GM21529 (cell line): ENCODE results near the gene ZNF575.
A peak's percentile ranks its signal among the peaks of the same experiment; 100 is the strongest.
"Not testable (repeated sequence)": the region's sequence is repeated elsewhere in the genome, so short reads cannot be mapped to it uniquely, and the experiment has no call there.

Source experiments
- ATAC-seq: cut with Tn5 transposase; IDR thresholded peaks from one replicate; pipeline ENCODE4 v1.9.1; 2021; ENCODE audit not compliant: unreplicated experiment

The ZNF575 gene

GRCh38 chr19:43510713-43511112 lies 22.3 kb upstream of the ZNF575 start:
- no peak for ATAC-seq

GRCh38 chr19:43511324-43511723 lies 21.7 kb upstream of the ZNF575 start:
- no peak for ATAC-seq

GRCh38 chr19:43512399-43512798 lies 20.6 kb upstream of the ZNF575 start:
- not testable (repeated sequence) for ATAC-seq

DNA sequence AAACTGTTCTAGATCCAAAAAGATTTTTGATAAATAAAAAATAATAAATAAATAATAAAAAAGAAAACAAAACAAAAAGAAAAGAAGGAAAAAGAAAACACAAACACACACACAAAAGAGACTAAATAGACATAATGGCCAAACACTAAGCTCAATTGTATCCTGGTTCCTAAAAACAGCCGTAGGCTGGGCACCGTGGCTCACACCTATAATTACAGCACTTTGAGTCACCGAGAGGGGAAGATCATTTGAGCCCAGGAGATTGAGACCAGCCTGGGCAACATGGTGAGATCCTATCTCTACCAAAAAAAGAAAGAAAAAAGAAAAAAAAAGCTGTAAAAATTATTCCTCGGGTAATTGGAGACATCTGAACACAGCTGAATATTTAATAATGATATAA lies 14.9 kb upstream of the ZNF575 start:
- no peak for ATAC-seq

GRCh38 chr19:43519436-43520088 lies 13.4 kb upstream of the ZNF575 start:
- no peak for ATAC-seq

GRCh38 chr19:43522929-43523328 lies 10.1 kb upstream of the ZNF575 start:
- no peak for ATAC-seq

- not testable (repeated sequence) for ATAC-seq
These were observed 9.3 kb upstream of the ZNF575 start for GRCh38 chr19:43523696-43524095.

GRCh38 chr19:43524922-43525835 lies 7.8 kb upstream of the ZNF575 start:
- no peak for ATAC-seq

DNA sequence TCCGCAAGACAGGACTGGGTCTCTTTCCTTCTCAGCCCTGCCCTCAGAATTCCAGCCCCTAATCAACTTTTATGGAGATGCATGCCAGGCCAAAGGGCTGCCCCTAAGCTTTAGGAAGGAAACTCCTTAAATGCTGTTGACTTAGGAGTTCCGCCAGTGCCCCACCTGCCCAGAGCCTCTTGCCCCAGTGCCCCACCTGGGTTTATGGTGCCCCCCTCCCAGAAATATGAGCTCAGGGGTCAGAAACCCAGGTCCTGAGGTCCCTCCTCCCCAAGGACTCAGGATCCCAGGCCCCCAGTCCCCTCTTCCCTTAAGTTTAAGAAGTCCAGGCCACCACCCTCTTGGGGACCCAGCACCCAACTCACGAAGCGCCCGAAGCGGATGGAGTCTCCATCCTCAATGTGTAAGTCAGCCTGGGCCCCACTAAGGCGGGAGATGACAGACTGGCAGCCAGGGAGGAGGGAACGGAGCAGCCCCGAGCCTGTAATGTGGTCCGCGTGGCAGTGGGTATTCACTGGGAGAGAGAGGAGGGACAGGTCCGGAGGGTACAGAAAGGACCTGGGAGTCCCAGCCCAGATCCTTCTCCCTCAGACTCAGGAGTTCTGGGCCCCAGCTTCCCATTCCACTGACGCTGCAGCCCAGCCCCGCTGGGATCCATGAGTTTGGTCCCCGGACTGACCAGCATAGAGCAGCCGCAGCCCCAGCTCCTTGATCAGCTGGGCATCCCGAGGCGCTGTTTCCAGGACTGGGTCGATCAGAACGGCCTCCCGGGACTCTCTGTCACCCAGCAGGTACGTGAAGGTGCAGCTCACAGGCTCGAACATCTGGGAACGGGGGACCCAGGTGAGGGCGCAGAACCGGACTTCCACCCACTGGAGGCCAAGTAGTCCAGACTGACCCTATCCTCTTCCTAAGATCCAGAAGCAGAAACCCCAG lies 6.9 kb upstream of the ZNF575 start:
- ATAC-seq: no peak

GRCh38 chr19:43526884-43527859 lies 5.8 kb upstream of the ZNF575 start, which contains the start of gene ETHE1:
Gene ETHE1, minus strand, starts transcription at chr19:43527201. Its CDS starts 24 bp downstream, at chr19:43527177.
- ATAC-seq: peak; percentile 60

- ATAC-seq: no peak
These were observed 4.9 kb upstream of the ZNF575 start for GRCh38 chr19:43527860-43528622.

DNA sequence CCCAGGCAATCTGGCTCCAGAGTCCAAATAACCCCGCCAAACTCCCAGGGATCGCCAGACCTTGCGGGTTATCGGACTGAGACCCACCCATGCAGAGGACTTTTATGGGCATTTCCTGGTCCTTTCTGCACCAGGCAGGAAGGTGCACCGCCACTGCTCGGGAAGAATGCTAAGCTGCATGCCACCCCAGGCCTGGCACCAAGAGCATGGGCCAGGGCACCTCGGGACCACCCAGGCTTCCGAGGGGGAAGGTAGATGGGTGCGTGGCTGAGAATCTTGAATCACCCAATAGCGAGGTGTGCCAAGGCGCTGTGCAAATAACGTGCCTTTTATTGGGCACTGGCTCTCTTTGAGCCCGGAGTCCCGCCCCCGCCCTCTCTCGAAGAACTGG lies 422 bp upstream of the ZNF575 start:
- peak; percentile 17 for ATAC-seq

- peak; percentile 59 for ATAC-seq
These were observed 737 bp downstream of the ZNF575 start for GRCh38 chr19:43533546-43534304.

DNA sequence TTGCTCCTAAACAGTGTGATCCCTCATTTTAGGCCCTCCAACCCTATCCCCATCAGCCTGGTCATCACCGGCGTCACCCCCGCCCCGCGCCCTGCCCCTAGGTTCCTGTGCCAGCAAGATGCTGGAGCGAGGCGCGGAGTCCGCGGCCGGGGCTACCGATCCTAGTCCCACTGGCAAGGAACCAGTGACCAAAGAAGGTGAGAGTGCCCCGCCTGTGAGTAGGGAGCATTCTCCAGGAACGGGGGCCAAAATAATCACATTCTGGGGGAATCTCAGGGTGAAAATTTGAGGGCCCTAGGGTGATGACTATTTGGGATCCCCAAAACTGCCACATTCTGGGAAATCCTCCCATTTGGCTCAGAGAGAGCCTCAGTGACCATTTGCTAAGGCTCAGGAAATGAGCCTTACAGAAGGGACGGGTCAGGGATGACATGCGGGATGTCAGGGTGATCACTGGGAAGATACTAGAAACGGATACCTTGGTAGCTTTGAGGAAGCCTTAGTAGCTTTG lies 1.4 kb downstream of the ZNF575 start:
- no peak for ATAC-seq

GRCh38 chr19:43534816-43535761 lies 2.1 kb downstream of the ZNF575 start:
- ATAC-seq: no peak

GRCh38 chr19:43538922-43539321 lies 5.9 kb downstream of the ZNF575 start:
- ATAC-seq: no peak

DNA sequence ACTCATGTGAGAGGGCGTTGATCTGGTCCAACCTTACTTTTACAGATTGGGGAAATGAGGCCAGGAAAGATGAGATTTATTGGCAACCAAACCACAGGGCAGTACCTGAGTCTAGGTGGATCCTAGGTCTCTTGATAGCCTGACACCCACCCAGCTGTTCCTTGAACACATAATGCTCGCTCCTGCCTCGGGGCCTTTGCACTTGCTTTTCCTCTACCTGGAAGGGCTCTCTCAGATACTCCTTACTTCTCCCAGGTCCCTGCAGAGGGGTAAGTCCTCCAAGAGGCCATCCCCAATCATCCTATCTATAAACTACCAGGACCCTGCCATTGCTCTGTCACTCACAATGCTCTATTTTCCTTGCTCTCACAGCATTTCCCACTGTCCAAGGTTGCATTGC lies 7.4 kb downstream of the ZNF575 start:
- no peak for ATAC-seq
